Stimulated activated CD8-positive, alpha-beta memory T cell treated with anti-CD3 and anti-CD28 coated beads, Interleukin-4, amount 100 ng/mL, for 24 hours (primary cell): ENCODE data around the gene PCDHB16.

Experiments used
- DNase-seq: peaks from one replicate; pipeline ENCODE4 v3.0.0-alpha.2; 2020; ENCODE audit warnings: low read depth

PCDHB16 gene

GRCh38 chr5:141234109-141234667 is 52.0 kb downstream of the PCDHB16 start:
- no peak for DNase-seq
